ENCODE data around the gene VSTM2B.
A peak's percentile ranks its signal among the peaks of the same experiment; 100 is the strongest.

VSTM2B gene

DNA sequence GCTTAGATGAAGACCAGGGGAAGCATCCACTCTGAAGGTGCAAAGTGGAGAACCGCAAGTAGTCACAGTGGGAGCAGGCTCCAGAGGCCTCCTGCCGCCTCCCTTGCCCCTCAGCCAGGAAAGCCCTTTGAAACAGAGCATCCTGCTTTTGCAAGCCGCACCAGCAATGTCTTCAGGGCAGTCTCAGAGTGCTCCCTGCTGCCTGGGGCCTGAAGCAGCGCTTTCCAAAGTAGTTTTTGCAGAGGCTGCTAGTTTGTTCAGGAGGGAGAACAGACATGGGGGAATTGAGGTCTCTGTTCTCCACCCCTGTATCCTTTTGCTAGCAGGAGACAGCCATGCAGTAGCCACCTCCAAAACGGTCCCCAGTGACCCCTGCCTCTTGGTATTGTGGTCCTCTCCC is 64.5 kb downstream of the VSTM2B start:
- Histone ChIP-seq H3K9me3 (ENCODE audit: control insufficient read depth in 2 of 2, low read length in 2 of 2) (no peaks in the 10 kb centered on the region), H3K36me3 (ENCODE audit: control insufficient read depth in 2 of 2, insufficient read depth in 2 of 2, low read length in 2 of 2) (no peaks in the 10 kb centered on the region), H3K9ac (ENCODE audit: low read depth in 1 of 2, low read length in 2 of 2) (no peak overlapping the region), H3K4me1 (ENCODE audit: control insufficient read depth in 2 of 2, insufficient read depth in 2 of 2, low read length in 2 of 2) (no peaks in the 10 kb centered on the region), H3K27me3 (ENCODE audit: control insufficient read depth in 2 of 2, insufficient read depth in 2 of 2, low read length in 2 of 2) (peaks cover 0 to 11% of the 10 kb centered on the region in 2 donors), H3K4me3 (ENCODE audit: low read length in 2 of 2) (no peak overlapping the region), H3K27ac (ENCODE audit: low read depth in 2 of 2, low read length in 2 of 2) (no peak overlapping the region)

DNA sequence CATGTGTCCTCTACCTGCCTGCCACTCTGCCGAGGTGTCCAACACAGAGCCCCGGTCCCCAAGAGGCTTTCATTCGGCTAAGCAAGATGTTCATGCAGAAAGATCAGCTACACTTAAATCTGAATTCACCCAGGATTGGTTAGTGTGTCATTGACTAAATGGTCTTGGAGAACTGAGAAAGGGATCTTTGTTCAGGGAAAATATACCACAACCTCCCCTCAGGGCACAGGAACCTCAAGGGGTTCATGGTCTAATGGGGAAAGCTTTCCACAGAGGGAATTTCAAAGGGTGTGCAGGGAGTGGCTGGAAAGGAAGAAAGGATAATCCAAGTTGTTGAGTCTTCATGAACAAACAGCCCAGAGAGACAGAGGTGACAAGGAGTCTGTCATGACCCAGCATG is 65.9 kb downstream of the VSTM2B start:
- H3K36me3 ChIP-seq (ENCODE audit: control insufficient read depth in 2 of 2, insufficient read depth in 2 of 2, low read length in 2 of 2), result no peaks in the 10 kb centered on the region
- peaks cover 0 to 20% of the 10 kb centered on the region in 2 donors for H3K27me3 ChIP-seq (ENCODE audit: control insufficient read depth in 2 of 2, insufficient read depth in 2 of 2, low read length in 2 of 2)
- H3K4me3 ChIP-seq (ENCODE audit: low read length in 2 of 2), result no peak overlapping the region
- no peaks in the 10 kb centered on the region for H3K4me1 ChIP-seq (ENCODE audit: control insufficient read depth in 2 of 2, insufficient read depth in 2 of 2, low read length in 2 of 2)
- no peaks in the 10 kb centered on the region for H3K9me3 ChIP-seq (ENCODE audit: control insufficient read depth in 2 of 2, low read length in 2 of 2)
- no peak overlapping the region for H3K27ac ChIP-seq (ENCODE audit: low read depth in 2 of 2, low read length in 2 of 2)
- no peak overlapping the region for H3K9ac ChIP-seq (ENCODE audit: low read depth in 1 of 2, low read length in 2 of 2)

DNA sequence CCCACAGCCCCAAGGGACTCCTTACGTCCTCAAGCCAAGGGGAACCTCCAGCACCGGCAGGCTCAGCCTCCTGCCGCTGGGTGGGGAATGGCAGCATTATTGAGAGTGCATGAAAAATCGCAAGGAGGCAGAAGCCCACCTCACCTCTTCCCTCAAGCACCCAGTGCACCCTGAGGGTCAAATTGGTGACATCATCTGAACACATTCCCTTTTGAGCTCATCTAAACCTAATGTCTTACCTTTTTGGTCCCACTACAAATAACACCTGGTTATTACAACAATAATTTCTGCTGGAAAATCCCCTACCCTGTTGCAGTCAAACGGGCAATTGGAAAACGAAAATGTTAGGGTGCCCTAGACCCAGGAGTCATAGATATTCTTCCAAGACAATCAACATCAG is 68.1 kb downstream of the VSTM2B start:
- Histone ChIP-seq H3K9me3 (ENCODE audit: control insufficient read depth in 2 of 2, low read length in 2 of 2) (no peaks in the 10 kb centered on the region), H3K27me3 (ENCODE audit: control insufficient read depth in 2 of 2, insufficient read depth in 2 of 2, low read length in 2 of 2) (peaks cover 0 to 19% of the 10 kb centered on the region in 2 donors), H3K4me1 (ENCODE audit: control insufficient read depth in 2 of 2, insufficient read depth in 2 of 2, low read length in 2 of 2) (no peaks in the 10 kb centered on the region), H3K36me3 (ENCODE audit: control insufficient read depth in 2 of 2, insufficient read depth in 2 of 2, low read length in 2 of 2) (no peaks in the 10 kb centered on the region), H3K9ac (ENCODE audit: low read depth in 1 of 2, low read length in 2 of 2) (no peak overlapping the region), H3K27ac (ENCODE audit: low read depth in 2 of 2, low read length in 2 of 2) (no peak overlapping the region), H3K4me3 (ENCODE audit: low read length in 2 of 2) (no peak overlapping the region)

DNA sequence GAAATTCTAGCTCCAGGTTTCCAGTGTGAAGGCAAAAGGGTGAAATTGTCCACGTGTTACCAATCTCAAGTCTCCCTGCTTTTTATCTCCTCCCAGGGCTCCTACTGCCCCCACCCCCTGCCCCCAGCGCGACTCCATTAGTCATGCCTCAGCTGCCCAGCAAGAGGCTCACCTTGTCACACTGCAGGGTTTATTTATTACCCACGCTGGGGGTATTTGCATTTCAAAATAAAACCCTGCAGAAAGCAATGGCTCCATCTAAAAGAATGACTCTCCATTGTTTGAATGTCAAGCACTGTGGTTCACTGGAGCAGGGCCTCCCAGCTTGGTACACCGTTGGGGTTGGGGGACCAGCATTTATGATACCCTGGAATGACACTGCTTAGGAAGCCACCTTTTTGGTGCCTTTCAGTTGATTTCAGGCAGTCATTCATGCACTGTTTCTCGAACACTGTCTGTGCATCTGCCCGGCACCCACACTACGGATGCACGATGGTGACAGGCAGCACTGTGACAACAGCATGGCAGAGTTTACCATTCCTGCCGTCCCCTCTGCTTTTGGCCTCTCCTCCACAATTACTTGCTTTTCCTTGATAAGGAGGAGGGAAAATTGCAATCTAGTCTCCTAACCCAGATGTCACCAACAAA is 70.4 kb downstream of the VSTM2B start:
- no peak overlapping the region for H3K9ac ChIP-seq (ENCODE audit: low read depth in 1 of 2, low read length in 2 of 2)
- H3K36me3 ChIP-seq (ENCODE audit: control insufficient read depth in 2 of 2, insufficient read depth in 2 of 2, low read length in 2 of 2), result no peaks in the 10 kb centered on the region
- no peaks in the 10 kb centered on the region for H3K4me1 ChIP-seq (ENCODE audit: control insufficient read depth in 2 of 2, insufficient read depth in 2 of 2, low read length in 2 of 2)
- H3K27ac ChIP-seq (ENCODE audit: low read depth in 2 of 2, low read length in 2 of 2), result no peak overlapping the region
- H3K27me3 ChIP-seq (ENCODE audit: control insufficient read depth in 2 of 2, insufficient read depth in 2 of 2, low read length in 2 of 2), result peaks cover 0 to 19% of the 10 kb centered on the region in 2 donors
- no peaks in the 10 kb centered on the region for H3K9me3 ChIP-seq (ENCODE audit: control insufficient read depth in 2 of 2, low read length in 2 of 2)
- H3K4me3 ChIP-seq (ENCODE audit: low read length in 2 of 2), result no peak overlapping the region

DNA sequence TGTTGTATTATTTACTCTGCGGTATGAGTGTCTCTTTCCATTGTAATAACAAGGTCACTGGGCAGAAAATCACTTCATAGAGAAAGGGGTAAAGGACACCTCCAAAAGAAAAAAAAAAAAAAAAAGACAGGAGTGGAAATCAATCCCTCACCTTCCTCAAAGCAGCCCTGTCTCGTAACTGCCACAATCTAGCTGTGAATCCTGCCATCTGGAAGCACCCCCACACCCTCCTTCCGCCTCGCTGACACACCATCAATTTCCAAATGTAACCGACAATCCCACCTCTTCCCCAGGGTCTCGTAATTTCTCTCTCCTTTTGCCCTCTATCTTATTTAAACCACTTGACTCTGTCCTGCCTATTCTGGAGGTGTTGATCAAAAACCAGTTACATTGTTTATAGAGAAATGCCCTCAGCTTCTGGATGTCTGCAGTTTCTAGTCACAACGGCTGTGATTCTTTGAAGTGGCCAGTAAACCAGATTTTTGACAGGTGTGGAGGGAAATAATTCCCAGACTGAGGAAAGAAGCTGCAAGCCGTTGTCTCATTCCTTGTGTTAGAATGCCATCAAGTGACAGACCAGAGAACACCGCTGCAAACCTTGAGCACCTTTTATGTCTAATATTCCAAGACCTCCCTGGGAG is 71.2 kb downstream of the VSTM2B start:
- Histone ChIP-seq H3K4me1 (ENCODE audit: control insufficient read depth in 2 of 2, insufficient read depth in 2 of 2, low read length in 2 of 2) (no peaks in the 10 kb centered on the region), H3K27me3 (ENCODE audit: control insufficient read depth in 2 of 2, insufficient read depth in 2 of 2, low read length in 2 of 2) (peaks cover 0 to 19% of the 10 kb centered on the region in 2 donors), H3K36me3 (ENCODE audit: control insufficient read depth in 2 of 2, insufficient read depth in 2 of 2, low read length in 2 of 2) (no peaks in the 10 kb centered on the region), H3K9ac (ENCODE audit: low read depth in 1 of 2, low read length in 2 of 2) (no peak overlapping the region), H3K27ac (ENCODE audit: low read depth in 2 of 2, low read length in 2 of 2) (no peak overlapping the region), H3K4me3 (ENCODE audit: low read length in 2 of 2) (no peak overlapping the region), H3K9me3 (ENCODE audit: control insufficient read depth in 2 of 2, low read length in 2 of 2) (no peaks in the 10 kb centered on the region)

DNA sequence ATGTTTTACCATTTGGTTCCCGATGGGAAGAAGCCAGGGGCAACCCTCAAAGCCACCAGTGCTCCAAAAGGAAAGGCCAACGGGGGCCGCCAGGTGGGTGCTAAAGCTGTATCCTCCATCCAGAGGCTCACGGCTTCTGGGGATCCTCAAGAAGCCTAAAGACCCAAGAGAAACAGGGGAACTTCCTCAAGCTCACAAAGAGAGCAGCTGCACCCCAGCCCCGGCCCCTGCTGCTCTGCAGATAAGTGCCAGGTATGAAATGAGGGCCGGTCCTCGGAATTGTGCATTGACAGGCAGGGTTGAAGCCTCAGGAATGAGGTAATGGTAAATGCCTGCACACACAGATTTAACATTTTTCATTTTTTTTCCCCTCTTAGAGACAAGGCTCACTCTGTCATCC is 72.2 kb downstream of the VSTM2B start:
- H3K4me3 ChIP-seq (ENCODE audit: low read length in 2 of 2), result no peak overlapping the region
- H3K27ac ChIP-seq (ENCODE audit: low read depth in 2 of 2, low read length in 2 of 2), result no peak overlapping the region
- H3K27me3 ChIP-seq (ENCODE audit: control insufficient read depth in 2 of 2, insufficient read depth in 2 of 2, low read length in 2 of 2), result peaks cover 0 to 16% of the 10 kb centered on the region in 2 donors
- H3K9ac ChIP-seq (ENCODE audit: low read depth in 1 of 2, low read length in 2 of 2), result no peak overlapping the region
- no peaks in the 10 kb centered on the region for H3K4me1 ChIP-seq (ENCODE audit: control insufficient read depth in 2 of 2, insufficient read depth in 2 of 2, low read length in 2 of 2)
- H3K36me3 ChIP-seq (ENCODE audit: control insufficient read depth in 2 of 2, insufficient read depth in 2 of 2, low read length in 2 of 2), result no peaks in the 10 kb centered on the region
- H3K9me3 ChIP-seq (ENCODE audit: control insufficient read depth in 2 of 2, low read length in 2 of 2), result no peaks in the 10 kb centered on the region

DNA sequence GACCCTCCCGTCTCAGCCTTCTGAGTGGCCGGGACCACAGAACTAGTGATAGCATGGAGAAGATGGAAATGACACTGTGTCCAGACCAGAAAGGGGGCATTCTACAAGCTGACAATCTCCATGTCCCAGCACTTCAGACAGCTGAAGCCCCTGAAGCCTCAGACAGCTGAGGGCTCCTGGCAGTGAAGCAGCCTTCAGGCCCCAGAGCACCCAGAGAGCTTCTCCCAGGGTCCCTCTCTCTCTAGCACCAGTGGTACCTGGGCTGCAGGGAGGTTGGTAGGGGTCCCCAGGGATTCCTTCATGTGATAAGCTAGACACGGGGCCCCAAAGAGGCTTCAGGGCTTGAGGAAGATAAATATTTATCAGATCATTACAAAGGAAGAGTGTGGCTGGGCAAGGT is 72.7 kb downstream of the VSTM2B start:
- Histone ChIP-seq H3K9ac (ENCODE audit: low read depth in 1 of 2, low read length in 2 of 2) (no peak overlapping the region), H3K27me3 (ENCODE audit: control insufficient read depth in 2 of 2, insufficient read depth in 2 of 2, low read length in 2 of 2) (peaks cover 0 to 16% of the 10 kb centered on the region in 2 donors), H3K9me3 (ENCODE audit: control insufficient read depth in 2 of 2, low read length in 2 of 2) (no peaks in the 10 kb centered on the region), H3K27ac (ENCODE audit: low read depth in 2 of 2, low read length in 2 of 2) (no peak overlapping the region), H3K4me1 (ENCODE audit: control insufficient read depth in 2 of 2, insufficient read depth in 2 of 2, low read length in 2 of 2) (no peaks in the 10 kb centered on the region), H3K4me3 (ENCODE audit: low read length in 2 of 2) (no peak overlapping the region), H3K36me3 (ENCODE audit: control insufficient read depth in 2 of 2, insufficient read depth in 2 of 2, low read length in 2 of 2) (no peaks in the 10 kb centered on the region)

DNA sequence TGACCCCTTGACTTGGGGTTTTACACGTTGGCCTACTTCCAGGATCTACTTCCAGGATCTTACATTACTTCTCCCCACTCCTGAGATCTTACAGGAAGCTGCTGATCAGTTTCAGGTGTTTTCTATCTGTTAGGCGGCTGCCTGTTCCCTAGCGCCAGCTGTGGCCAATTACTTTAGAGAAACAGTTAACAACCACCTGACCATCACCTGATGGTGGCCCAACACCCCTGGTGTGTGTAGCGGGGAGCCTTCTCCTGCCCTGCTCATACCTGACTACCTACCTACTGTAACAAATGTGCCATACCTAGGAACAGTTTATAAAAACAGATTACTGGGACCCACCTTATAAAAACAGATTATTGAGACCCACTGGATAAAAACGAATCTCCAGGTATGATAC is 77.5 kb downstream of the VSTM2B start:
- H3K27ac ChIP-seq (ENCODE audit: low read depth in 2 of 2, low read length in 2 of 2), result no peak overlapping the region
- H3K27me3 ChIP-seq (ENCODE audit: control insufficient read depth in 2 of 2, insufficient read depth in 2 of 2, low read length in 2 of 2), result no peaks in the 10 kb centered on the region
- peaks cover 6 to 10% of the 10 kb centered on the region in 2 donors for H3K4me1 ChIP-seq (ENCODE audit: control insufficient read depth in 2 of 2, insufficient read depth in 2 of 2, low read length in 2 of 2)
- H3K4me3 ChIP-seq (ENCODE audit: low read length in 2 of 2), result no peak overlapping the region
- H3K9ac ChIP-seq (ENCODE audit: low read depth in 1 of 2, low read length in 2 of 2), result no peak overlapping the region
- H3K36me3 ChIP-seq (ENCODE audit: control insufficient read depth in 2 of 2, insufficient read depth in 2 of 2, low read length in 2 of 2), result no peaks in the 10 kb centered on the region
- no peaks in the 10 kb centered on the region for H3K9me3 ChIP-seq (ENCODE audit: control insufficient read depth in 2 of 2, low read length in 2 of 2)

DNA sequence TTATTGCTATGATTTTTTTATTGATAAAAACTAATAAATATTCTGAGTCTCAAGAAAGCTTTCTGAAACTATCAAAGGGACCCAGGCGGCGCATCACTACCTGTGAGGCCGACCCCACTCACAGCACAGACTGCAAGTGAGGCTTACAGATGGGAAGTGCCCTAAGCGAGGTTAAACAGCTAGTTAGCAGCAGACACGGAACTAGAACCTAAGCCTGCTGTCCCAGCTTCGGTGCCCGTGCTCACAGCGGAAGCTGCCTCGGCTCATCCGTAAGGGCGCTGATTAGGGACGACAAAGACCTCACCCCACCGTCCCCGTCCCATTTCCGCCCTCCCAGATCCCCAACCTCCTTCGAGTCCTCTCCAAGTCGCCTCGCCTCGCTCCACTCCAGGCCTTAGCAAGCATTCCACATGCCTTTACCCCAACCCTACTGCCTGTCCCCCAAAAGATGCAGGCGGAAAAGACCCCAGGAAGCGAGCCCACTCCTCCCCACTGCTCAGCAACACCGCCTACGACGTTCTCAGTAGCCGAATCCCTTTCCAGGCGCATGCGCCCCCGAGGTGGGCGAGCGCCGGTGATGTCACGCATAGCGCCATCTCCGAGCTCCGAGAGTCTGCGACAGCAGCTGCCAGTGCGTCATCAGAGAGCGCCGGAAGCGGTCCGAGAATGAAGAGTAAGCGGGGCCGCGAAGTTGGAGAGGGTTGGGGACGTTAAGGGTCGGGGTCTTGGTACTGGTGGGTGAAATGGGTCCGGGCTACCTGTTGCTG is 80.0 kb downstream of the VSTM2B start, which contains the start of gene POP4:
Gene POP4 (plus strand): TSS at position 631 of the 767 bp plus-strand sequence. CDS start 36 bp downstream, at position 667.
- peak within 1 kb of the TSS; percentile 93 to 98 for H3K27ac ChIP-seq (ENCODE audit: low read depth in 2 of 2, low read length in 2 of 2)
- peaks cover 9 to 13% of the 10 kb centered on the region in 2 donors for H3K36me3 ChIP-seq (ENCODE audit: control insufficient read depth in 2 of 2, insufficient read depth in 2 of 2, low read length in 2 of 2)
- no peaks in the 10 kb centered on the region for H3K27me3 ChIP-seq (ENCODE audit: control insufficient read depth in 2 of 2, insufficient read depth in 2 of 2, low read length in 2 of 2)

DNA sequence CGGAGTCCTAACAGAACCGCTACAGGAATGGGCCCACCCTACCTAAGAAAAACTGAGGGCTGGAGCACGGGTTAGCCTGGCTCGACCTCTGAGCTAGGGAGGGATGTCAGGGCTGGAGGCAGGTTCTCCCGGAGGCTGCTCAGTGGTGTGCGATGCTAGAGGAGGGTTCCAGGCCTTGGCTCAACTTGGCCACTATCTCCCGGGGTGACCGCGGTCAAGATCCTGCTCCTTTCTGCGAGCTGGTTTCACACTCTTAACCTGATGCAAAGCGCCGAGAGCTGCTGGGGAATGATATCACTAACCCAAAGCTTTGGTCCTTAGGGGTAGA is 80.6 kb downstream of the VSTM2B start:
- no peaks in the 10 kb centered on the region for H3K27me3 ChIP-seq (ENCODE audit: control insufficient read depth in 2 of 2, insufficient read depth in 2 of 2, low read length in 2 of 2)
- peaks cover 13 to 18% of the 10 kb centered on the region in 2 donors for H3K36me3 ChIP-seq (ENCODE audit: control insufficient read depth in 2 of 2, insufficient read depth in 2 of 2, low read length in 2 of 2)
- H3K4me1 ChIP-seq (ENCODE audit: control insufficient read depth in 2 of 2, insufficient read depth in 2 of 2, low read length in 2 of 2), result peaks cover 6 to 10% of the 10 kb centered on the region in 2 donors
- H3K9ac ChIP-seq (ENCODE audit: low read depth in 1 of 2, low read length in 2 of 2), result peak overlapping the region; percentile 98 to 100
- H3K9me3 ChIP-seq (ENCODE audit: control insufficient read depth in 2 of 2, low read length in 2 of 2), result no peaks in the 10 kb centered on the region
- peak overlapping the region; percentile 93 to 98 for H3K27ac ChIP-seq (ENCODE audit: low read depth in 2 of 2, low read length in 2 of 2)
- H3K4me3 ChIP-seq (ENCODE audit: low read length in 2 of 2), result peak overlapping the region; percentile 97 to 100

More for the DNA sequence above, 80.0 kb downstream of the VSTM2B start, which contains the start of gene POP4:
- H3K9me3 ChIP-seq (ENCODE audit: control insufficient read depth in 2 of 2, low read length in 2 of 2), result no peaks in the 10 kb centered on the region
- peaks cover 6 to 10% of the 10 kb centered on the region in 2 donors for H3K4me1 ChIP-seq (ENCODE audit: control insufficient read depth in 2 of 2, insufficient read depth in 2 of 2, low read length in 2 of 2)
- H3K4me3 ChIP-seq (ENCODE audit: low read length in 2 of 2), result peak within 1 kb of the TSS; percentile 97 to 100
- peak within 1 kb of the TSS; percentile 98 to 100 for H3K9ac ChIP-seq (ENCODE audit: low read depth in 1 of 2, low read length in 2 of 2)

Measured in mucosa of rectum (tissue), 2 donors.